T-helper 17 cell (primary cell): ENCODE measurements around the gene KLHL13. TPM values are rescaled to one million over a fixed set of nuclear protein-coding genes. Genes with fewer than 3 reads are reported as not detected.
"Not testable (repeated sequence)": the region's sequence is repeated elsewhere in the genome, so short reads cannot be mapped to it uniquely, and the experiment has no call there.

Experiments used
- ATAC-seq: fragments of 150-1000 bp; cut with Tn5 transposase; 2 replicates; pipeline ENCODE4 v1.10.0; 2021; ENCODE audit warnings: mild to moderate bottlenecking, moderate library complexity
- DNase-seq, 3 donors: peaks; one replicate each; pipeline versions ENCODE4 v3.0.0 to v3.0.0-alpha.2; 2020 to 2021
- H3K9me3 ChIP-seq: one replicate; pipeline ENCODE4 v1.7.0; 2013; ENCODE audit warnings: low read length, mild to moderate bottlenecking; ENCODE audit not compliant: control insufficient read depth, poor library complexity, severe bottlenecking
- H3K27ac Mint-ChIP-seq: one replicate; pipeline ENCODE4 v1.8.0; 2022; ENCODE audit warnings: mild to moderate bottlenecking, moderate library complexity, mixed read lengths
- H3K27me3 Mint-ChIP-seq: one replicate; pipeline ENCODE4 v1.8.0; 2022; ENCODE audit warnings: mixed read lengths
- H3K36me3 Mint-ChIP-seq: one replicate; pipeline ENCODE4 v1.8.0; 2022; ENCODE audit warnings: low read depth, mixed read lengths
- H3K4me1 Mint-ChIP-seq: one replicate; pipeline ENCODE4 v1.8.0; 2022; ENCODE audit warnings: mild to moderate bottlenecking, mixed read lengths
- H3K4me3 Mint-ChIP-seq: one replicate; pipeline ENCODE4 v1.8.0; 2022; ENCODE audit warnings: mild to moderate bottlenecking, moderate library complexity, mixed read lengths
- total RNA-seq, 4 donors: library from RNA in 2 of 4; stranded (reverse) in 2 of 4; gene quantifications; one replicate each; pipeline ENCODE4 v1.2.3 and lab custom pipeline; 2022 to 2026

KLHL13 gene
- total RNA-seq, 2 donors from 2014 or later = 0.20 to 0.96 TPM

- Mint-ChIP-seq H3K27ac (no peak overlapping the region), H3K36me3 (no peaks in the 10 kb centered on the region), H3K4me3 (no peak overlapping the region), H3K4me1 (no peaks in the 10 kb centered on the region), H3K27me3 (no peaks in the 10 kb centered on the region)
- DNase-seq (no peak), ATAC-seq (no peak)
- no peaks in the 10 kb centered on the region for H3K9me3 ChIP-seq
These were observed 57.7 kb downstream of the KLHL13 start for GRCh38 chrX:118058924-118059323.

- H3K27me3 Mint-ChIP-seq = no peaks in the 10 kb centered on the region
- H3K4me1 Mint-ChIP-seq = no peaks in the 10 kb centered on the region
- DNase-seq = no peak
- no peak for ATAC-seq
- no peaks in the 10 kb centered on the region for H3K9me3 ChIP-seq
- H3K36me3 Mint-ChIP-seq = no peaks in the 10 kb centered on the region
- no peak overlapping the region for H3K27ac Mint-ChIP-seq
- no peak overlapping the region for H3K4me3 Mint-ChIP-seq
These were observed 59.7 kb downstream of the KLHL13 start for GRCh38 chrX:118056870-118057269.

GRCh38 chrX:118049713-118050112 is 66.9 kb downstream of the KLHL13 start:
- no peaks in the 10 kb centered on the region for H3K9me3 ChIP-seq
- ATAC-seq (no peak), DNase-seq (no peak)
- Mint-ChIP-seq H3K4me3 (no peak overlapping the region), H3K27me3 (no peaks in the 10 kb centered on the region), H3K4me1 (no peaks in the 10 kb centered on the region), H3K27ac (no peak overlapping the region), H3K36me3 (no peaks in the 10 kb centered on the region)

GRCh38 chrX:118047446-118048186 is 69.0 kb downstream of the KLHL13 start:
- Mint-ChIP-seq H3K36me3 (no peaks in the 10 kb centered on the region), H3K4me1 (no peaks in the 10 kb centered on the region), H3K27ac (no peak overlapping the region), H3K27me3 (no peaks in the 10 kb centered on the region), H3K4me3 (no peak overlapping the region)
- DNase-seq (no peak), ATAC-seq (no peak)
- no peaks in the 10 kb centered on the region for H3K9me3 ChIP-seq

GRCh38 chrX:118039591-118039990 is 77.0 kb downstream of the KLHL13 start:
- Mint-ChIP-seq H3K36me3 (no peaks in the 10 kb centered on the region), H3K27ac (no peak overlapping the region), H3K27me3 (no peaks in the 10 kb centered on the region), H3K4me1 (no peaks in the 10 kb centered on the region), H3K4me3 (no peak overlapping the region)
- DNase-seq (no peak), ATAC-seq (no peak)
- H3K9me3 ChIP-seq = peaks cover 3% of the 10 kb centered on the region

- Mint-ChIP-seq H3K4me1 (no peaks in the 10 kb centered on the region), H3K27me3 (no peaks in the 10 kb centered on the region), H3K36me3 (no peaks in the 10 kb centered on the region), H3K4me3 (no peak overlapping the region), H3K27ac (no peak overlapping the region)
- H3K9me3 ChIP-seq = peaks cover 3% of the 10 kb centered on the region
- ATAC-seq (no peak), DNase-seq (no peak)
These were observed 77.8 kb downstream of the KLHL13 start for GRCh38 chrX:118038614-118039365.

GRCh38 chrX:118026631-118027030 is 90.0 kb downstream of the KLHL13 start:
- H3K4me1 Mint-ChIP-seq = no peaks in the 10 kb centered on the region
- no peak overlapping the region for H3K4me3 Mint-ChIP-seq
- no peak overlapping the region for H3K27ac Mint-ChIP-seq
- ATAC-seq (no peak), DNase-seq (no peak)
- no peaks in the 10 kb centered on the region for H3K9me3 ChIP-seq
- no peaks in the 10 kb centered on the region for H3K27me3 Mint-ChIP-seq
- H3K36me3 Mint-ChIP-seq = no peaks in the 10 kb centered on the region

GRCh38 chrX:118025226-118025625 is 91.4 kb downstream of the KLHL13 start:
- no peaks in the 10 kb centered on the region for H3K36me3 Mint-ChIP-seq
- DNase-seq (no peak), ATAC-seq (no peak)
- no peaks in the 10 kb centered on the region for H3K9me3 ChIP-seq
- no peaks in the 10 kb centered on the region for H3K27me3 Mint-ChIP-seq
- H3K27ac Mint-ChIP-seq = no peak overlapping the region
- H3K4me1 Mint-ChIP-seq = no peaks in the 10 kb centered on the region
- no peak overlapping the region for H3K4me3 Mint-ChIP-seq

GRCh38 chrX:118024482-118024881 is 92.1 kb downstream of the KLHL13 start:
- Mint-ChIP-seq H3K27me3 (no peaks in the 10 kb centered on the region), H3K4me1 (no peaks in the 10 kb centered on the region), H3K4me3 (no peak overlapping the region), H3K36me3 (no peaks in the 10 kb centered on the region), H3K27ac (no peak overlapping the region)
- no peaks in the 10 kb centered on the region for H3K9me3 ChIP-seq
- DNase-seq = no peak
- no peak for ATAC-seq

- Mint-ChIP-seq H3K36me3 (no peaks in the 10 kb centered on the region), H3K4me3 (no peak overlapping the region), H3K27ac (no peak overlapping the region), H3K27me3 (no peaks in the 10 kb centered on the region), H3K4me1 (no peaks in the 10 kb centered on the region)
- no peak for ATAC-seq
- no peaks in the 10 kb centered on the region for H3K9me3 ChIP-seq
- DNase-seq = no peak
These were observed 93.9 kb downstream of the KLHL13 start for GRCh38 chrX:118022753-118023152.

- Mint-ChIP-seq H3K4me3 (no peak overlapping the region), H3K36me3 (no peaks in the 10 kb centered on the region), H3K4me1 (no peaks in the 10 kb centered on the region), H3K27me3 (no peaks in the 10 kb centered on the region), H3K27ac (no peak overlapping the region)
- DNase-seq = no peak
- no peak for ATAC-seq
- H3K9me3 ChIP-seq = no peaks in the 10 kb centered on the region
These were observed 100.2 kb downstream of the KLHL13 start for GRCh38 chrX:118016422-118016821.

GRCh38 chrX:118002417-118002816 is 114.2 kb downstream of the KLHL13 start:
- H3K27ac Mint-ChIP-seq, H3K36me3 Mint-ChIP-seq, ATAC-seq: not testable (repeated sequence)

GRCh38 chrX:118000518-118000917 is 116.1 kb downstream of the KLHL13 start:
- H3K4me1 Mint-ChIP-seq = no peaks in the 10 kb centered on the region
- no peak overlapping the region for H3K27ac Mint-ChIP-seq
- H3K36me3 Mint-ChIP-seq = peaks cover 2% of the 10 kb centered on the region
- H3K27me3 Mint-ChIP-seq = no peaks in the 10 kb centered on the region
- H3K4me3 Mint-ChIP-seq = no peak overlapping the region
- no peaks in the 10 kb centered on the region for H3K9me3 ChIP-seq
- ATAC-seq (no peak), DNase-seq (no peak)

More at GRCh38 chrX:118002417-118002816, 114.2 kb downstream of the KLHL13 start:
- DNase-seq, H3K9me3 ChIP-seq, H3K4me3 Mint-ChIP-seq, H3K27me3 Mint-ChIP-seq, H3K4me1 Mint-ChIP-seq: not testable (repeated sequence)

- H3K9me3 ChIP-seq = no peaks in the 10 kb centered on the region
- ATAC-seq = no peak
These were observed 118.4 kb downstream of the KLHL13 start for GRCh38 chrX:117998171-117998570.

More at GRCh38 chrX:117998171-117998570, 118.4 kb downstream of the KLHL13 start:
- no peak for DNase-seq
- H3K27me3 Mint-ChIP-seq = no peaks in the 10 kb centered on the region
- no peaks in the 10 kb centered on the region for H3K4me1 Mint-ChIP-seq
- H3K4me3 Mint-ChIP-seq = no peak overlapping the region
- no peak overlapping the region for H3K27ac Mint-ChIP-seq
- peaks cover 2% of the 10 kb centered on the region for H3K36me3 Mint-ChIP-seq
